ENCODE results near the gene RTCA.

The RTCA gene

GRCh38 chr1:100309863-100310262 lies 43.8 kb downstream of the RTCA start:
- H3K27ac ChIP-seq (replicated peaks): no peak overlapping the region
- no peaks in the 10 kb centered on the region for H3K27me3 ChIP-seq (ENCODE audit: insufficient read depth, poor library complexity, severe bottlenecking)
- no peak for DNase-seq (ENCODE audit: low read depth in 1 of 2, low spot score in 1 of 2)
- TF ChIP-seq CTCF (IDR thresholded peaks at IDR 0.05; ENCODE audit: insufficient read depth, low read length) (no peak), POLR2AphosphoS5 (IDR thresholded peaks at IDR 0.05; ENCODE audit: low read depth) (no peak), GABPA (IDR thresholded peaks at IDR 0.05; ENCODE audit: low read depth) (no peak)
- no peak overlapping the region for H3K4me3 ChIP-seq (replicated peaks; ENCODE audit: insufficient read depth, low read length)

- TF ChIP-seq SPI1 (IDR thresholded peaks at IDR 0.05; ENCODE audit: borderline replicate concordance, low read depth): no peak
- no peak for TF ChIP-seq POLR2AphosphoS5 (IDR thresholded peaks at IDR 0.05; ENCODE audit: low read depth)
- TF ChIP-seq CTCF (IDR thresholded peaks at IDR 0.05; ENCODE audit: insufficient read depth, low read length): no peak
- TF ChIP-seq GABPA (IDR thresholded peaks at IDR 0.05; ENCODE audit: low read depth): no peak
- TF ChIP-seq REST (IDR thresholded peaks at IDR 0.05; ENCODE audit: insufficient replicate concordance, low read depth): no peak
Observed at GRCh38 chr1:100313382-100313781, 47.4 kb downstream of the RTCA start.

GRCh38 chr1:100316622-100317021 lies 50.6 kb downstream of the RTCA start:
- Histone ChIP-seq H3K27me3 (ENCODE audit: insufficient read depth, poor library complexity, severe bottlenecking) (no peaks in the 10 kb centered on the region), H3K27ac (replicated peaks) (no peak overlapping the region), H3K4me3 (replicated peaks; ENCODE audit: insufficient read depth, low read length) (no peak overlapping the region)
- DNase-seq (ENCODE audit: low read depth in 1 of 2, low spot score in 1 of 2): no peak
- no peak for TF ChIP-seq POLR2AphosphoS5 (IDR thresholded peaks at IDR 0.05; ENCODE audit: low read depth)
- TF ChIP-seq GABPA (IDR thresholded peaks at IDR 0.05; ENCODE audit: low read depth): no peak
- no peak for TF ChIP-seq SPI1 (IDR thresholded peaks at IDR 0.05; ENCODE audit: borderline replicate concordance, low read depth)
- no peak for TF ChIP-seq REST (IDR thresholded peaks at IDR 0.05; ENCODE audit: insufficient replicate concordance, low read depth)
- TF ChIP-seq CTCF (IDR thresholded peaks at IDR 0.05; ENCODE audit: insufficient read depth, low read length): no peak

More at GRCh38 chr1:100313382-100313781, 47.4 kb downstream of the RTCA start:
- Histone ChIP-seq H3K4me3 (replicated peaks; ENCODE audit: insufficient read depth, low read length) (no peak overlapping the region), H3K27me3 (ENCODE audit: insufficient read depth, poor library complexity, severe bottlenecking) (no peaks in the 10 kb centered on the region), H3K27ac (replicated peaks) (no peak overlapping the region)
- DNase-seq (ENCODE audit: low read depth in 1 of 2, low spot score in 1 of 2): no peak

All from HL-60 (cell line).